ENCODE data around the gene RAD21L1. TPM values are rescaled to one million over a fixed set of nuclear protein-coding genes. Genes with fewer than 3 reads are reported as not detected.

RAD21L1 gene
- total and polyA plus RNA-seq, 2 of the 8 experiments (the other 6 are each of a cell fraction or from before 2014, with no cell fraction given): 0.06 to 0.26 TPM

GRCh38 chr20:1300083-1300840, 74.4 kb downstream of the RAD21L1 start (continued):
- TF ChIP-seq E2F6 (IDR thresholded peaks at IDR 0.05) (no peak), USF2 (IDR thresholded peaks at IDR 0.05; ENCODE audit: low read length) (no peak)

Data from H1 (cell line).